A673 (cell line): ENCODE data around the gene FOXC2.

Source experiments
- CTCF ChIP-seq: fragments of 300-800, 200-600 bp; sonication (generic); conservative IDR thresholded peaks from 2 replicates; pipeline ENCODE4 v1.5.1; 2017; ENCODE audit warnings: low read depth, mild to moderate bottlenecking, antibody characterized with exemption, low read length, moderate library complexity, mixed read lengths
- EZH2 ChIP-seq: fragments of 200-600 bp; sonication (generic); IDR thresholded peaks from 2 replicates; pipeline ENCODE4 v1.6.1; 2017; ENCODE audit warnings: borderline replicate concordance, low read depth, mild to moderate bottlenecking, mixed read lengths, antibody characterized with exemption, low read length; ENCODE audit not compliant: poor library complexity, severe bottlenecking

GRCh38 chr16:86579268-86580062 lies 12.8 kb downstream of the FOXC2 start:
- TF ChIP-seq CTCF (no peak), EZH2 (no peak)
